GM21737 (cell line): ENCODE data around the gene PRPH2.

ENCODE experiments used
- ATAC-seq: cut with Tn5 transposase; IDR thresholded peaks from one replicate; pipeline ENCODE4 v1.9.1; 2021; ENCODE audit warnings: mild to moderate bottlenecking, moderate library complexity; ENCODE audit not compliant: unreplicated experiment

The PRPH2 gene, protein sequence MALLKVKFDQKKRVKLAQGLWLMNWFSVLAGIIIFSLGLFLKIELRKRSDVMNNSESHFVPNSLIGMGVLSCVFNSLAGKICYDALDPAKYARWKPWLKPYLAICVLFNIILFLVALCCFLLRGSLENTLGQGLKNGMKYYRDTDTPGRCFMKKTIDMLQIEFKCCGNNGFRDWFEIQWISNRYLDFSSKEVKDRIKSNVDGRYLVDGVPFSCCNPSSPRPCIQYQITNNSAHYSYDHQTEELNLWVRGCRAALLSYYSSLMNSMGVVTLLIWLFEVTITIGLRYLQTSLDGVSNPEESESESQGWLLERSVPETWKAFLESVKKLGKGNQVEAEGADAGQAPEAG

GRCh38 chr6:42722497-42722896 is at the start of gene PRPH2:
PRPH2 (minus strand) TSS chr6:42722597; CDS start chr6:42722334, 263 bp downstream.
- ATAC-seq: no peak

- ATAC-seq: no peak
Observed at GRCh38 chr6:42771741-42772100, 49.3 kb upstream of the PRPH2 start.

DNA sequence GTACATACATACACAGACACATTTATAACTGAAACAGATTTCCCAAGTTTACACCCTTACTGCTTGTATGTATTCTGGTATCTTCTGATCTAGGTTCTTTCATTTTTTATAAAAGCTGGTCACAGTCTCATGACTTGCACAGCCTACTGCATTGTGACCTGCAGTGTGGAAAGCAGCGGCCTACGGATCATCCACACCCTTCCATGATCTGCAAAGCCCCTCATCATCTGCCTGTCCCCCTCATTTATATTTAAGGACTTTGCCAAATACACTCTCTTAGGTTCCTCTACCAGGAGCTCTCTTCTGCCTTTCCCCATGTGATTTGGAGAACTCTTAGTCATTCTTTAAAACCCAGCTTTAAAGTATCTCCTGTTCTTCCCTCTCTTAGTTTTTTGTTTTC is 47.4 kb upstream of the PRPH2 start:
- no peak for ATAC-seq

GRCh38 chr6:42769051-42769450 is 46.7 kb upstream of the PRPH2 start:
- ATAC-seq: no peak

GRCh38 chr6:42766163-42766670 is 43.8 kb upstream of the PRPH2 start:
- no peak for ATAC-seq

GRCh38 chr6:42764911-42765648 is 42.7 kb upstream of the PRPH2 start:
- ATAC-seq: no peak

- no peak for ATAC-seq
Observed at GRCh38 chr6:42762950-42763349, 40.6 kb upstream of the PRPH2 start.

DNA sequence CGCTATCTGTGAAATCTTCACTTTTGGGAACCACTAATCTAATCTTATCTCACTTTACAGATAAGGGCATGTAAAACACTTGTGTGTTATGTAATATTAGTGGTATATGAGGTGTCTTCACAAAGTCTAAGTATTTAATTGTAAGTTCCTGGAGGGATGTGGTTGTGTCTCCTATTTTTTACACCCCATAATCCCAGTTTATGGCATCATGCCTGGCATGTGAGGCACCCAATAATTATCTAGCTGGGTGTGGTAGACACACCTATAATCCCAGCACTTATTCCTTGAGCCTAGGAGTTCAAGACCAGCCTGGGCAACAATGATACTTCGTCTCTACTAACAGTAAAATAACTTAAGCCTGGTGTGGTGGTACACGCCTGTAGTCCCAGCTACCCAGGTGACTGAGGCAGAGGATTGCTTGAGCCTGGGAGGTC is 40.0 kb upstream of the PRPH2 start:
- ATAC-seq: no peak

DNA sequence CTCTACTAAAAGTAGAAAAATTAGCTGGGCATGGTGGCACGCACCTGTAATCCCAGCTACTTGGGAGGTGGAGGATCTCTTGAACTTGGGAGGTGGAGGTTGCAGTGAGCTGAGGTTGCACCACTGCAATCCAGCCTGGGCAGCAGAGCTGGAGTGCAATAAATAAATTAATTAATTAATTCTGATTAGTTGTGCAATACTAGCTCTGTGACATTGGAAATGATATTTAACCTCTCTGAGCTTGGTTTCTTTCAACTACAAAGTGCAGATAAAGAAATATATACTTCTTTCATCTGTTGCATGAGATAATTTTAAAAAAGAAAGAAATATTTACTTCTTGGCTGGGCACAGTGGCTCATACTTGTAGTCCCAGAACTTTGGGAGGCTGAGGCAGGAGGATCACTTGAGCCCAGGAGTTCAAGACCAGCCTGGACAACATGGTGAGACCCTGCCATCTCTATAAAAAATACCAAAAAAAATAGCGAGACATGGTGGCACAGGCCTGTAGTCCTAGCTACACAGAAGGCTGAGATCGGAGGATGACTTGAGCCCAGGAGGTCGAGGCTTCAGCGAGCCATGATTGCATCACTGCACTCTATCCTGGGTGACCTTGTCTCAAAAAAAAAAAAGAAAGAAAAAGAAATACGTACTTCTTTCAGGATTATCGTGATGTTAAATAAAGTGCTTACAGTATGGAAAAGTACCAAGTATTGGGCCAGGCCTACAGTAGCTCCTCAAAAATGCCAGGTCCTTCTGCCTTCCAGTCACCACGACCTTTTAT is 39.1 kb upstream of the PRPH2 start:
- no peak for ATAC-seq

GRCh38 chr6:42758756-42759430 is 36.5 kb upstream of the PRPH2 start:
- ATAC-seq: no peak

DNA sequence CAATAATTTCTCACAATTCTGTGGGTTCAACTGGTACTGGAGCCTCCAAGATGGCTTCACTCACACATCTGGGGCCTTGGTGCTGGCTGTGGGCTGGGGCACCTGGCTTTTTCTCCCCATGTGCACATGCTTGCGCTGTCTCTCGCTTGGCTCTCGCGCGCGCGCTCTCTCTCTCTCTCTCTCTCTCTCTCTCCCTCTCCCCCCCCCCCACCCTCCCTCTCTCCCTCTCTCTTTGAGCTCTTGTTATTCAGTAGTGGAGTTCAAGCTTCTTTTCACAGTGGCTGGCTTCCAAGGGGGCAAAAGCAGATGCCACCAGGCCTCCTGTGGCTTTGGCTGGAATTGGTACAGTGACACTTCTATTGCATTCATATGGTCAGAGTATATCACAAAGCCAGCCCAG is 34.3 kb upstream of the PRPH2 start:
- no peak for ATAC-seq

DNA sequence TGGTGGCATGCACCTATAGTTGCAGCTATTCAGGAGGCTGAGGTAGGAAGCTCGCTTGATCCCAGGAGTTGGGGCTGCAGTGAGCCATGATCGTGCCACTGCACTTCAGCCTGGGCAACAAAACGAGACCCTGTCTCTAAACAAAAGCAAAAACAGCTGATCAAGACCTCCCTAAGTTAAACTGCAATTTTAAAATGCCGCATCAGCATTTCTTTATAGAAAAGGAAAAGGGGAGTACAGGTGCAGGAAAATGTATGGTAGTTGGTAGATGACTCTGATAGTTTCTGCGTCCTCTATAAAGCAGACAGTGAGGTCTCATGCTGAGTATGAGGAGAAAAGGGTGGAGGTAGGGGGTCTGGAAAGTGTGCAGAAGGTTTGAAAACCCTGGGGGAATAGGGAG is 32.4 kb upstream of the PRPH2 start:
- ATAC-seq: no peak

- ATAC-seq: no peak
Observed at GRCh38 chr6:42751055-42751454, 28.7 kb upstream of the PRPH2 start.

- ATAC-seq: no peak
Observed at GRCh38 chr6:42748203-42748898, 26.0 kb upstream of the PRPH2 start.

GRCh38 chr6:42746463-42747391 is 24.3 kb upstream of the PRPH2 start:
- ATAC-seq: peak; percentile 48

GRCh38 chr6:42745640-42746462 is 23.5 kb upstream of the PRPH2 start, which contains the start of gene TBCC:
TBCC (minus strand) TSS chr6:42746103; CDS start chr6:42746073, 30 bp downstream.
- peak; percentile 69 for ATAC-seq

DNA sequence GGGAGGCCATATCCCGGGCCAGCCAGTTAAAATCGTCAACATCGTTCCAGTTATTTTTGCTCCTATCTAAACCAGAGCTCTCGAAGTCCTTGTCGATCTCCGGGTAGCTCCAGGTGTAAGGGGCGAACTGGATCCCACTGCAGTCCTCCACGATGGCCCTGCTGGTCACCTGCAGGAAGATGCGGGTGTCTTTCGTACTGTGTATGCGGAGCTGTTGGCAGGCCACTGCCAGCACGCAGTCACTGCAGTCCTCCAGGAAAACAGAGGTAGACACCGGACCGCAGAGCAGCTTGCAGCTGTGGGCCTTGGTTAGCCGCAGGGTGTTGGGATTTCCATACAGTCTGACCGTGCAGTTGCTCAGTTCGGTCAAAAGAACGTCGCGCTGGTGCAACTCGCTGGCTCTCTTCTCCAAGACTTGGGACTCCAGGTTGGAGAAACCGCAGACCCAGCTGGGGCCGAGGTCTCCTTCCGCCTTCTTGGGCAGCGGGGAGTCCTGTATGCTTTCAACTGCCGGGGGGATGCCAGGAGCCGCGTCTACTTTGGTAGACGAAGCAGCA is 22.8 kb upstream of the PRPH2 start:
- no peak for ATAC-seq

DNA sequence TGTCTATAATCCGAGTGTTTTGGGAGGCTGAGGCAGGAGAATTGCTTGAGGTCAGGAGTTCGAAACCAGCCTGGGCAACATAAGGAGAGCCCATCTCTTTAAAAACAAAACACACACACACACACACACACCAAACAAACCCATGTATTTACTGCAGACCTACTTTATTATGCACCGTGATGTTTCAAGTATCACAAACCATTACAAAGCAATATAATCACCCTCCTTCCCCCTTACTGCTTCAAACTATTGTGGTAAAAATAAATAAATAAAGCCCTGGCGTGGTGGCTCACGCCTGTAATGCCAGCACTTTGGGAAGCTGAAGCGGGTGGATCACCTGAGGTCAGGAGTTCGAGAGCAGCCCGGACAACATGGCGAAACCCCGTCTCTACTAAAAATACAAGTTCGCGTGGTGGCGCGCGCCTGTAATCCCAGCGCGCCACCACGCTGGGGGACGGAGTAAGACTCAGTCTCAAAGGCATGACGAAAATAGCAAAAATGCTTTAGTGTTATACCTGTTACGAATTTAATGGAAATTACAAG is 22.0 kb upstream of the PRPH2 start:
- ATAC-seq: no peak
